GM12878 (cell line): ENCODE measurements around the gene RNF43. TPM values are rescaled to one million over a fixed set of nuclear protein-coding genes. Genes with fewer than 3 reads are reported as not detected.

ENCODE experiments used
- BHLHE40 ChIP-seq, 2 experiments: fragments of 450-650 bp in 1 of 2; IDR thresholded peaks; 2 replicates each; pipeline ENCODE4 v1.6.1; 2011 to 2017; ENCODE audit warnings: low read depth in 2 of 2, borderline replicate concordance in 1 of 2, improper control_type of control experiment in 1 of 2, low read length in 1 of 2, mild to moderate bottlenecking in 1 of 2
- CTCF ChIP-seq, 3 experiments: IDR thresholded peaks in 2 of 3; conservative IDR thresholded peaks in 1 of 3; 2 replicates each; pipeline ENCODE4 v1.5.1; 2011; ENCODE audit warnings: low read depth in 3 of 3, low read length in 3 of 3, mild to moderate bottlenecking in 3 of 3, control low read depth in 2 of 3, moderate library complexity in 2 of 3, inconsistent platforms in 1 of 3, mixed read lengths in 1 of 3; ENCODE audit not compliant: control insufficient read depth in 2 of 3, insufficient read depth in 1 of 3; ENCODE audit errors: extremely low read depth in 1 of 3
- EGR1 ChIP-seq, 2 experiments: IDR thresholded peaks; 1 replicate in 1 of 2; 2 replicates in 1 of 2; pipeline ENCODE4 v1.6.1; 2011 to 2012; ENCODE audit warnings: low read depth in 2 of 2, low read length in 2 of 2, borderline replicate concordance in 1 of 2, mild to moderate bottlenecking in 1 of 2, moderate library complexity in 1 of 2
- HSF1 ChIP-seq: fragments of 150-350 bp; IDR thresholded peaks from 2 replicates; pipeline ENCODE4 v1.6.1; 2014; ENCODE audit warnings: mild to moderate bottlenecking, low read depth, low read length
- IRF4 ChIP-seq: IDR thresholded peaks from 2 replicates; pipeline ENCODE4 v1.6.1; 2011; ENCODE audit warnings: low read depth, low read length
- KAT2A ChIP-seq: conservative IDR thresholded peaks from 2 replicates; pipeline ENCODE4 v1.6.1; 2011; ENCODE audit warnings: low read depth, low read length; ENCODE audit not compliant: control insufficient read depth
- MYC ChIP-seq: IDR thresholded peaks from 2 replicates; pipeline ENCODE4 v1.6.1; 2011; ENCODE audit warnings: mild to moderate bottlenecking, low read length, moderate library complexity, inconsistent platforms; ENCODE audit not compliant: insufficient read depth, insufficient replicate concordance, insufficient read length, severe bottlenecking
- RAD51 ChIP-seq: fragments of 450-650 bp; IDR thresholded peaks from 2 replicates; pipeline ENCODE4 v1.6.1; 2016; ENCODE audit warnings: moderate library complexity, mild to moderate bottlenecking, inconsistent platforms
- RELB ChIP-seq: fragments of 450-650 bp; IDR thresholded peaks from 2 replicates; pipeline ENCODE4 v1.6.1; 2017; ENCODE audit warnings: low read depth, mild to moderate bottlenecking, moderate library complexity
- SKIL ChIP-seq: fragments of 450-650 bp; IDR thresholded peaks from 2 replicates; pipeline ENCODE4 v1.6.1; 2017; ENCODE audit warnings: mild to moderate bottlenecking, low read depth, inconsistent platforms; ENCODE audit not compliant: poor library complexity, severe bottlenecking
- SMAD1 ChIP-seq: fragments of 450-650 bp; IDR thresholded peaks from 2 replicates; pipeline ENCODE4 v1.6.1; 2018; ENCODE audit warnings: mild to moderate bottlenecking, low read depth; ENCODE audit not compliant: partially characterized antibody
- SMARCA5 ChIP-seq: fragments of 450-650 bp; IDR thresholded peaks from 2 replicates; pipeline ENCODE4 v1.6.1; 2017; ENCODE audit warnings: mild to moderate bottlenecking
- SP1 ChIP-seq: IDR thresholded peaks from one replicate; pipeline ENCODE4 v1.6.1; 2011; ENCODE audit warnings: low read depth, low read length
- TCF7 ChIP-seq: IDR thresholded peaks from 2 replicates; pipeline ENCODE4 v1.6.1; 2014; ENCODE audit warnings: antibody characterized with exemption, borderline replicate concordance
- USF2 ChIP-seq: IDR thresholded peaks from 2 replicates; pipeline ENCODE4 v1.6.1; 2011; ENCODE audit warnings: low read depth, low read length, improper control_type of control experiment, borderline replicate concordance
- ZBED1 ChIP-seq: IDR thresholded peaks from 2 replicates; pipeline ENCODE4 v1.6.1; 2016; ENCODE audit warnings: borderline replicate concordance
- ZBTB11 ChIP-seq: fragments of 450-650 bp; formaldehyde crosslinking; IDR thresholded peaks from 2 replicates; pipeline ENCODE4 v1.5.0; 2022; ENCODE audit warnings: mild to moderate bottlenecking, missing genetic modification characterization
- ZZZ3 ChIP-seq: IDR thresholded peaks from 2 replicates; pipeline ENCODE4 v1.6.1; 2011; ENCODE audit warnings: low read depth; ENCODE audit not compliant: control insufficient read depth, insufficient read length
- polyA plus RNA-seq, 11 experiments: library from polyadenylated mRNA; depleted of rRNA in 4 of 11; unstranded in 6 of 11; stranded (reverse) in 5 of 11; fragments of >200 nt; fragmentation: Nextera tagmentation in 4 of 11; fragmentation: Illumina TruSeq in 1 of 11; extraction: Ambion mirVana in 4 of 11; extraction: Trizol in 1 of 11; gene quantifications; 1 replicate in 1 of 11; 2 replicates in 10 of 11; pipeline versions ENCODE4 v1.2.1 to v1.2.3, GENCODE V29; 2011 to 2016; ENCODE audit warnings: inconsistent platforms in 2 of 11, missing spikeins in 2 of 11, low read depth in 1 of 11
- total RNA-seq, 4 experiments: library from RNA; depleted of rRNA in 3 of 4; stranded (reverse); fragments of >200 nt in 3 of 4; fragmentation: Illumina TruSeq in 1 of 4; extraction: Trizol in 1 of 4; gene quantifications; 2 replicates each; pipeline versions ENCODE4 v1.2.1 to v1.2.3, GENCODE V29; 2013 to 2021

RNF43 gene
- total and polyA plus RNA-seq, 10 of the 15 experiments (the other 5 are each of a cell fraction or from before 2014, with no cell fraction given): 1.2 to 16.7 (median 5.5) TPM

GRCh38 chr17:58414596-58414997 lies 2.7 kb downstream of the RNF43 start (continued):
- TF ChIP-seq CTCF (IDR thresholded peaks at IDR 0.05 in 2 of 3, conservative IDR thresholded peaks at IDR 0.05 in 1 of 3; ENCODE audit: control insufficient read depth in 2 of 3, extremely low read depth in 1 of 3, insufficient read depth in 1 of 3, low read depth in 3 of 3, low read length in 3 of 3): no peak
- TF ChIP-seq BHLHE40 (IDR thresholded peaks at IDR 0.05; ENCODE audit: borderline replicate concordance in 1 of 2, low read depth in 2 of 2, low read length in 1 of 2): no peak
- no peak for TF ChIP-seq SP1
- no peak; the same call in 1 of the 2 replicates for TF ChIP-seq USF2
- TF ChIP-seq SMARCA5: no peak
- TF ChIP-seq SKIL: peak; percentile 9
- TF ChIP-seq KAT2A: no peak
- no peak for TF ChIP-seq ZBTB11 (CRISPR knock-in tag)
- TF ChIP-seq IRF4: no peak
- no peak for TF ChIP-seq ZZZ3
- peak; percentile 87 for TF ChIP-seq RAD51
- TF ChIP-seq SMAD1: no peak
- TF ChIP-seq MYC: no peak
- peak; percentile 47; the same call in 1 of the 2 replicates for TF ChIP-seq RELB
- TF ChIP-seq TCF7: no peak
- no peak for TF ChIP-seq EGR1 (IDR thresholded peaks at IDR 0.05; ENCODE audit: borderline replicate concordance in 1 of 2, low read depth in 2 of 2, low read length in 2 of 2)
- no peak for TF ChIP-seq ZBED1
- no peak for TF ChIP-seq HSF1
